Measurements from ENCODE around the gene CD79A. TPM values are rescaled to one million over a fixed set of nuclear protein-coding genes. Genes with fewer than 3 reads are reported as not detected.
A peak's percentile ranks its signal among the peaks of the same experiment; 100 is the strongest.

CD79A gene
- total RNA-seq, 1 experiment from 2014 or later = 0.69 TPM

DNA sequence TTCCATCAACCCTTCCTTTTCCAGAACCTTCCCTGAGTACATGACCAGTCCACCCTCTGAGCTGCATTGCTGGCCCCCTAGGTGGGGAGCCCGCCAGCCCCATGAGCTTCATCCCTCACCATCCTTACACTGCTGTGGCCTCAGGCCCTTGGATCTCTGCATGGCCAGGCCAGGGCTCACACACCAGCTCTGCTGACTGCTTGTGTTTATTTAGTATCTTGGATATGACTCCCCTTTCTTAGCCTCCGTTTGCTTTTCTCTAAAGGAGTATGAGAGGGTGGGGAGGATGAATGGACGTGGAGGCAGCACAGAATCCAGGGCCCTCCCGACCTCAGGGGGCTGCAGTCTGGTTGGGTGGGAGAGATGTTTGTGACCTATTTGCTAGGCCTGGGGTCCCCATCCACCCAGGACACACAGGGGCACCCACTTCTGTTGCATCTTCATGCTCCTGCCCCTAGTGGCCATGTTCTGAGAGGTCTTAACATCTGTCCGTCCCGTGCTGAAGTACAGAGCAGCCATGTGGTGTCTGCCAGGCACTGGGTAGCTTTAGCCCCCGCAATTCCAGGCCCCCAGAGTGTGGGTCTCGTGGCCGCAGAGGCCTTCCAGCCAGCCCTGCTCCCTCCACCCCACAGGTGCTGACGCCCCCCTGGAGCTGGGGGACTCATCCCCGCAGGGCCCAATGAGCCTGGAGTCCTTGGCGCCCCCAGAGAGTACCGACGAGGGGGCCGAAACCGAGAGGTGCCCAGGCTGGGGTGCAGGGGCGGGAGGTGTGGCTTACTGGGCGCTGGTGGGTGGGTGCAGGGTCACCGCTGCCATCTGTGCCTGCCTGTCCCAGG, 18.9 kb downstream of the CD79A start:
- RAD21 ChIA-PET (ENCODE audit: low non-redundant PET in 1 of 2, low total read pairs in 2 of 2, uncharacterized antibody in 2 of 2, unreplicated experiment in 2 of 2) = no interaction called here
- no peaks in the 10 kb centered on the region for H4K20me1 ChIP-seq (ENCODE audit: insufficient read depth)
- POLR2A ChIA-PET = no interaction called here
- DNase-seq (ENCODE audit: low read depth, low spot score) = no peak
- peaks cover 28 to 34% of the 10 kb centered on the region in 2 experiments; a peak in 3 of 4 replicates for H3K36me3 ChIP-seq (ENCODE audit: control insufficient read depth in 1 of 2, insufficient read depth in 2 of 2, low read length in 2 of 2)
- H3K4me3 ChIP-seq (replicated peaks in 1 of 2; ENCODE audit: low read depth in 1 of 2, low read length in 2 of 2) = no peak overlapping the region
- TF ChIP-seq, protein P1, sequence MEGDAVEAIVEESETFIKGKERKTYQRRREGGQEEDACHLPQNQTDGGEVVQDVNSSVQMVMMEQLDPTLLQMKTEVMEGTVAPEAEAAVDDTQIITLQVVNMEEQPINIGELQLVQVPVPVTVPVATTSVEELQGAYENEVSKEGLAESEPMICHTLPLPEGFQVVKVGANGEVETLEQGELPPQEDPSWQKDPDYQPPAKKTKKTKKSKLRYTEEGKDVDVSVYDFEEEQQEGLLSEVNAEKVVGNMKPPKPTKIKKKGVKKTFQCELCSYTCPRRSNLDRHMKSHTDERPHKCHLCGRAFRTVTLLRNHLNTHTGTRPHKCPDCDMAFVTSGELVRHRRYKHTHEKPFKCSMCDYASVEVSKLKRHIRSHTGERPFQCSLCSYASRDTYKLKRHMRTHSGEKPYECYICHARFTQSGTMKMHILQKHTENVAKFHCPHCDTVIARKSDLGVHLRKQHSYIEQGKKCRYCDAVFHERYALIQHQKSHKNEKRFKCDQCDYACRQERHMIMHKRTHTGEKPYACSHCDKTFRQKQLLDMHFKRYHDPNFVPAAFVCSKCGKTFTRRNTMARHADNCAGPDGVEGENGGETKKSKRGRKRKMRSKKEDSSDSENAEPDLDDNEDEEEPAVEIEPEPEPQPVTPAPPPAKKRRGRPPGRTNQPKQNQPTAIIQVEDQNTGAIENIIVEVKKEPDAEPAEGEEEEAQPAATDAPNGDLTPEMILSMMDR (IDR thresholded peaks at IDR 0.05 in 2 of 3, conservative IDR thresholded peaks at IDR 0.05 in 1 of 3; ENCODE audit: borderline replicate concordance in 1 of 3, insufficient read depth in 1 of 3, low read depth in 2 of 3, low read length in 2 of 3) = peak in 2 of 3 experiments; percentile 45 to 47; a peak in 3 of 6 replicates
- no peak for TF ChIP-seq ELF1 (IDR thresholded peaks at IDR 0.05; ENCODE audit: borderline replicate concordance, low read depth)
- TF ChIP-seq, protein P2, sequence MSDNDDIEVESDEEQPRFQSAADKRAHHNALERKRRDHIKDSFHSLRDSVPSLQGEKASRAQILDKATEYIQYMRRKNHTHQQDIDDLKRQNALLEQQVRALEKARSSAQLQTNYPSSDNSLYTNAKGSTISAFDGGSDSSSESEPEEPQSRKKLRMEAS (IDR thresholded peaks at IDR 0.05) = no peak
- TF ChIP-seq, protein P3, sequence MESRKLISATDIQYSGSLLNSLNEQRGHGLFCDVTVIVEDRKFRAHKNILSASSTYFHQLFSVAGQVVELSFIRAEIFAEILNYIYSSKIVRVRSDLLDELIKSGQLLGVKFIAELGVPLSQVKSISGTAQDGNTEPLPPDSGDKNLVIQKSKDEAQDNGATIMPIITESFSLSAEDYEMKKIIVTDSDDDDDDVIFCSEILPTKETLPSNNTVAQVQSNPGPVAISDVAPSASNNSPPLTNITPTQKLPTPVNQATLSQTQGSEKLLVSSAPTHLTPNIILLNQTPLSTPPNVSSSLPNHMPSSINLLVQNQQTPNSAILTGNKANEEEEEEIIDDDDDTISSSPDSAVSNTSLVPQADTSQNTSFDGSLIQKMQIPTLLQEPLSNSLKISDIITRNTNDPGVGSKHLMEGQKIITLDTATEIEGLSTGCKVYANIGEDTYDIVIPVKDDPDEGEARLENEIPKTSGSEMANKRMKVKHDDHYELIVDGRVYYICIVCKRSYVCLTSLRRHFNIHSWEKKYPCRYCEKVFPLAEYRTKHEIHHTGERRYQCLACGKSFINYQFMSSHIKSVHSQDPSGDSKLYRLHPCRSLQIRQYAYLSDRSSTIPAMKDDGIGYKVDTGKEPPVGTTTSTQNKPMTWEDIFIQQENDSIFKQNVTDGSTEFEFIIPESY (IDR thresholded peaks at IDR 0.05; ENCODE audit: extremely low read depth, insufficient replicate concordance, low read length) = no peak
- no peaks in the 10 kb centered on the region for H3K79me2 ChIP-seq (ENCODE audit: insufficient read depth, low read length)
- H2AFZ ChIP-seq (ENCODE audit: low read depth, low read length, poor library complexity, severe bottlenecking) = no peak overlapping the region
- H3K9ac ChIP-seq (ENCODE audit: low read length) = no peak overlapping the region
- BruUV-seq (replicated peaks) = no TSS peak
- peak; percentile 70 for ATAC-seq
- H3K4me2 ChIP-seq (ENCODE audit: low read length) = no peak overlapping the region
- H3K27me3 ChIP-seq (ENCODE audit: insufficient read depth, low read length) = no peaks in the 10 kb centered on the region
- H3K9me3 ChIP-seq (ENCODE audit: control insufficient read depth in 1 of 2, insufficient read depth in 1 of 2, low read depth in 1 of 2, low read length in 2 of 2) = no peaks in the 10 kb centered on the region
- intact Hi-C loops (cut with micrococcal nuclease) = no loop called here
- H3K27ac ChIP-seq (ENCODE audit: low read depth, low read length) = no peak overlapping the region
- CTCF ChIA-PET = no interaction called here
- H3K9me2 ChIP-seq (ENCODE audit: insufficient read depth) = no peaks in the 10 kb centered on the region
- H3K4me1 ChIP-seq (ENCODE audit: control insufficient read depth in 1 of 2, insufficient read depth in 2 of 2, low read length in 2 of 2) = no peaks in the 10 kb centered on the region

Data from HCT116 (cell line).